GM23338 (cell line): ENCODE data around the gene GCK. TPM values are rescaled to one million over a fixed set of nuclear protein-coding genes. Genes with fewer than 3 reads are reported as not detected.

ENCODE experiments used
- ATAC-seq: fragments of 200-7000 bp; cut with Tn5 transposase; 3 replicates; pipeline ENCODE4 v1.9.1; 2020
- DNase-seq: peaks from one replicate; pipeline ENCODE4 v3.0.0-alpha.2; 2015; ENCODE audit warnings: low spot score
- H2AFZ ChIP-seq: fragments of 200-600 bp; sonication (generic); 2 replicates; pipeline ENCODE4 v1.8.0; 2016; ENCODE audit warnings: antibody characterized with exemption, mild to moderate bottlenecking, moderate library complexity
- H3F3A ChIP-seq: fragments of 200-600 bp; sonication (generic); replicated peaks from 2 replicates; pipeline ENCODE4 v1.8.0; 2017; ENCODE audit warnings: antibody characterized with exemption, mixed run types, low read depth
- H3K27ac ChIP-seq: fragments of 200-600 bp; sonication (generic); 2 replicates; pipeline ENCODE4 v1.6.1; 2016; ENCODE audit warnings: low read depth
- H3K27me3 ChIP-seq: fragments of 200-600 bp; sonication (generic); 2 replicates; pipeline ENCODE4 v1.8.0; 2016; ENCODE audit warnings: mild to moderate bottlenecking, mixed run types, moderate library complexity; ENCODE audit not compliant: insufficient read depth
- H3K36me3 ChIP-seq: fragments of 200-600 bp; sonication (generic); 2 replicates; pipeline ENCODE4 v1.8.0; 2016; ENCODE audit warnings: mild to moderate bottlenecking; ENCODE audit not compliant: insufficient read depth
- H3K4me1 ChIP-seq: fragments of 200-600 bp; sonication (generic); 2 replicates; pipeline ENCODE4 v1.8.0; 2016; ENCODE audit warnings: mild to moderate bottlenecking, moderate library complexity; ENCODE audit not compliant: insufficient read depth
- H3K4me2 ChIP-seq: fragments of 200-600 bp; sonication (generic); 2 replicates; pipeline ENCODE4 v1.7.1; 2017; ENCODE audit warnings: mixed run types
- H3K4me3 ChIP-seq: fragments of 200-600 bp; sonication (generic); 2 replicates; pipeline ENCODE4 v1.6.1; 2016; ENCODE audit warnings: mixed run types
- H3K79me2 ChIP-seq: fragments of 200-600 bp; sonication (generic); replicated peaks from 2 replicates; pipeline ENCODE4 v1.8.0; 2017; ENCODE audit warnings: mild to moderate bottlenecking; ENCODE audit not compliant: insufficient read depth
- H3K9me2 ChIP-seq: fragments of 200-600 bp; sonication (generic); 2 replicates; pipeline ENCODE4 v1.8.0; 2017; ENCODE audit not compliant: insufficient read depth
- H4K20me1 ChIP-seq: fragments of 200-600 bp; sonication (generic); replicated peaks from 2 replicates; pipeline ENCODE4 v1.8.0; 2017; ENCODE audit warnings: mild to moderate bottlenecking; ENCODE audit not compliant: insufficient read depth
- H3K27ac Mint-ChIP-seq: 2 replicates; pipeline ENCODE4 v1.8.0; 2020; ENCODE audit warnings: inconsistent platforms, mild to moderate bottlenecking, moderate library complexity, mixed read lengths
- H3K27me3 Mint-ChIP-seq: 3 replicates; pipeline ENCODE4 v1.8.0; 2022; ENCODE audit warnings: low read depth, mild to moderate bottlenecking, moderate library complexity, mixed read lengths, inconsistent platforms; ENCODE audit not compliant: insufficient read depth, poor library complexity
- H3K36me3 Mint-ChIP-seq: 3 replicates; pipeline ENCODE4 v1.8.0; 2021; ENCODE audit warnings: low read depth, mild to moderate bottlenecking, inconsistent platforms, moderate library complexity, mixed read lengths
- H3K4me1 Mint-ChIP-seq: 3 replicates; pipeline ENCODE4 v1.8.0; 2020; ENCODE audit warnings: mild to moderate bottlenecking, inconsistent platforms, mixed read lengths
- H3K4me3 Mint-ChIP-seq: 3 replicates; pipeline ENCODE4 v1.8.0; 2021; ENCODE audit warnings: moderate library complexity, mild to moderate bottlenecking, inconsistent platforms, mixed read lengths
- H3K9me3 Mint-ChIP-seq: 3 replicates; pipeline ENCODE4 v1.8.0; 2020; ENCODE audit warnings: moderate library complexity, mild to moderate bottlenecking, inconsistent platforms, mixed read lengths
- CREB1 ChIP-seq: fragments of 250-450 bp; sonication (Bioruptor Pico); IDR thresholded peaks from 2 replicates; pipeline ENCODE4 v1.5.0; 2020; ENCODE audit warnings: low read depth, mild to moderate bottlenecking, moderate library complexity
- EZH2 ChIP-seq: fragments of 200-600 bp; sonication (generic); IDR thresholded peaks from one replicate; pipeline ENCODE4 v1.8.0; 2017; ENCODE audit warnings: antibody characterized with exemption, mild to moderate bottlenecking, low read depth; ENCODE audit not compliant: unreplicated experiment
- EZH2phosphoT487 ChIP-seq: fragments of 200-600 bp; sonication (generic); IDR thresholded peaks from one replicate; pipeline ENCODE4 v1.8.1; 2018; ENCODE audit warnings: antibody characterized with exemption; ENCODE audit not compliant: unreplicated experiment
- JUNB ChIP-seq: IDR thresholded peaks from one replicate; pipeline ENCODE4 v1.6.1; 2016; ENCODE audit warnings: antibody characterized with exemption; ENCODE audit not compliant: unreplicated experiment
- NANOG ChIP-seq: IDR thresholded peaks from 2 replicates; pipeline ENCODE4 v1.6.1; 2016; ENCODE audit warnings: antibody characterized with exemption, borderline replicate concordance
- POLR2AphosphoS5 ChIP-seq: IDR thresholded peaks from 2 replicates; pipeline ENCODE4 v1.6.1; 2016; ENCODE audit warnings: antibody characterized with exemption, low read depth
- REST ChIP-seq: IDR thresholded peaks from one replicate; pipeline ENCODE4 v1.6.1; 2018; ENCODE audit warnings: antibody characterized with exemption; ENCODE audit not compliant: unreplicated experiment
- STAT1 ChIP-seq: IDR thresholded peaks from one replicate; pipeline ENCODE4 v1.6.1; 2016; ENCODE audit warnings: antibody characterized with exemption; ENCODE audit not compliant: unreplicated experiment
- ZNF114 ChIP-seq: fragments of 250-450 bp; sonication (Bioruptor Pico); IDR thresholded peaks from 2 replicates; pipeline ENCODE4 v1.5.0; 2020; ENCODE audit warnings: mild to moderate bottlenecking, moderate library complexity
- ZNF331 ChIP-seq: fragments of 250-450 bp; sonication (Bioruptor Pico); IDR thresholded peaks from 2 replicates; pipeline ENCODE4 v1.5.0; 2020; ENCODE audit warnings: low read depth, mild to moderate bottlenecking, moderate library complexity
- polyA plus RNA-seq: library from polyadenylated mRNA; unstranded; fragments of >200 nt; fragmentation: Nextera tagmentation; extraction: Ambion mirVana; gene quantifications from 2 replicates; pipeline ENCODE4 v1.2.1, GENCODE V29; 2016
- total RNA-seq: library from RNA; depleted of rRNA; stranded (reverse); fragments of >200 nt; shearing (Covaris generic); gene quantifications from 2 replicates; pipeline ENCODE4 v1.2.3, GENCODE V29; 2014
- TF ChIP-seq, protein P1 (sequence below): IDR thresholded peaks from 2 replicates; pipeline ENCODE4 v1.6.1; 2016; ENCODE audit warnings: antibody characterized with exemption
- TF ChIP-seq, protein P2 (sequence below): fragments of 250-450 bp; sonication (Bioruptor Pico); IDR thresholded peaks from 2 replicates; pipeline ENCODE4 v1.5.0; 2020; ENCODE audit warnings: mild to moderate bottlenecking, moderate library complexity

The GCK gene
- total and polyA plus RNA-seq, 2 experiments from 2014 or later, result 6.1 to 7.3 TPM

DNA sequence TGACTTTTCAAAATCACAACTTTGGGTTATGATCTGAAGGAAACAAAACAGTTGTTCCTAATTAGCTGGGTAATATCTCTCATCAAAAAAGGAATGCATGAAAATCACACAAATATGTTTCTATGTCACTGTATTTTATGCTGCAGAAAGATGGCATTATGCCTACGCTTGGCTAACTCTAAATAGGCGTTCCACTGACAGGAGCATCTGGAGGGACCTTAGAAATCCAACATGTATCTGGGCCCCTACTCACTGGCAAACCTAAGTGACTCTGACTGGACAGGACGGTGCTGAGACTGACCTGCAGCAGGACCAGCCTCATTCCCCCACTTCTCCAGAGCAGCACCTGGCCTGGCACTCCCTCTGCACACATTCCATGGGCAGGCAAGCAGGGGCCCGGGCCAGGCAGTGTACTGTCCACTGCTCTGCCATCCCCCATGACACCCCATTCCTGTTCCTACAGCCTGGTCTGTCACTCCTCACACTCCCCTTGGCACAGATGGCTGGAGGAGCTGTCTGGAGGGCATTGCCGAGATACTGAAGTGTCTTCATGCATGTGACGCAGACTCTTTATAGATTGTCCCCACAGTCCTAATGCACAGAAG lies 45.5 kb downstream of the GCK start:
- Histone ChIP-seq H3K4me2 (no peak overlapping the region), H2AFZ (no peak overlapping the region), H3K27me3 (peaks cover 30% of the 10 kb centered on the region), H3K4me3 (no peak overlapping the region), H3K36me3 (no peaks in the 10 kb centered on the region), H3K4me1 (peaks cover 8% of the 10 kb centered on the region), H3K79me2 (no peaks in the 10 kb centered on the region), H3F3A (no peaks in the 10 kb centered on the region), H4K20me1 (no peaks in the 10 kb centered on the region), H3K27ac (no peak overlapping the region), H3K9me2 (no peaks in the 10 kb centered on the region)
- TF ChIP-seq ZNF114 (CRISPR knock-in tag), result no peak
- TF ChIP-seq, protein P1, sequence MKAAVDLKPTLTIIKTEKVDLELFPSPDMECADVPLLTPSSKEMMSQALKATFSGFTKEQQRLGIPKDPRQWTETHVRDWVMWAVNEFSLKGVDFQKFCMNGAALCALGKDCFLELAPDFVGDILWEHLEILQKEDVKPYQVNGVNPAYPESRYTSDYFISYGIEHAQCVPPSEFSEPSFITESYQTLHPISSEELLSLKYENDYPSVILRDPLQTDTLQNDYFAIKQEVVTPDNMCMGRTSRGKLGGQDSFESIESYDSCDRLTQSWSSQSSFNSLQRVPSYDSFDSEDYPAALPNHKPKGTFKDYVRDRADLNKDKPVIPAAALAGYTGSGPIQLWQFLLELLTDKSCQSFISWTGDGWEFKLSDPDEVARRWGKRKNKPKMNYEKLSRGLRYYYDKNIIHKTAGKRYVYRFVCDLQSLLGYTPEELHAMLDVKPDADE, result no peak
- TF ChIP-seq NANOG, result no peak
- TF ChIP-seq EZH2, result no peak
- TF ChIP-seq POLR2AphosphoS5, result no peak
- H3K4me1 Mint-ChIP-seq, result peaks cover 21% of the 10 kb centered on the region
- H3K27ac Mint-ChIP-seq, result no peak overlapping the region
- no peaks in the 10 kb centered on the region for H3K9me3 Mint-ChIP-seq
- peaks cover 38% of the 10 kb centered on the region for H3K27me3 Mint-ChIP-seq
- no peaks in the 10 kb centered on the region for H3K36me3 Mint-ChIP-seq
- DNase-seq, result no peak
- no peak overlapping the region for H3K4me3 Mint-ChIP-seq
- ATAC-seq, result no peak

DNA sequence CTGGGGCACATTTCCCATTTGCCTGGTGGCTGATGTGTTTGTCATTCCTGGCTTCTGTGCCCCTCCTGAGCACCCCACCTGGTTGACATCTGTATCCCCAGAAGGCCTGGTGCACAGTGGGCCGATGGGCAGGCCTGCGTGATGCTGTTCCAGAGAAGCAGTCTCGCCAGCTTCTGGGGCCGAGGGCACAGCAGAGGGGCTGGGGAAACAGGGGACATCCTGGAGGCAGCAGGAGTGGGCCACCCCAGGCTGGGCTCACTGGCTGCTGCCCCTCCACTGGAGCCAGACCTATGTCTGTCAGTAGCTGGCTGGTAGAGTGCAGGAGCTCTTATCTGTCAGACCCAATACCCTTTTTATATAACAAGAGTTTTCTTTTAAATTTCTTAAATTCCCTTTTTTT lies 47.2 kb downstream of the GCK start:
- peaks cover 36% of the 10 kb centered on the region for H3K27me3 Mint-ChIP-seq
- no peak for TF ChIP-seq CREB1 (CRISPR knock-in tag)
- TF ChIP-seq STAT1, result no peak
- no peak for TF ChIP-seq JUNB
- TF ChIP-seq NANOG, result no peak
- TF ChIP-seq EZH2, result no peak
- TF ChIP-seq, protein P2, sequence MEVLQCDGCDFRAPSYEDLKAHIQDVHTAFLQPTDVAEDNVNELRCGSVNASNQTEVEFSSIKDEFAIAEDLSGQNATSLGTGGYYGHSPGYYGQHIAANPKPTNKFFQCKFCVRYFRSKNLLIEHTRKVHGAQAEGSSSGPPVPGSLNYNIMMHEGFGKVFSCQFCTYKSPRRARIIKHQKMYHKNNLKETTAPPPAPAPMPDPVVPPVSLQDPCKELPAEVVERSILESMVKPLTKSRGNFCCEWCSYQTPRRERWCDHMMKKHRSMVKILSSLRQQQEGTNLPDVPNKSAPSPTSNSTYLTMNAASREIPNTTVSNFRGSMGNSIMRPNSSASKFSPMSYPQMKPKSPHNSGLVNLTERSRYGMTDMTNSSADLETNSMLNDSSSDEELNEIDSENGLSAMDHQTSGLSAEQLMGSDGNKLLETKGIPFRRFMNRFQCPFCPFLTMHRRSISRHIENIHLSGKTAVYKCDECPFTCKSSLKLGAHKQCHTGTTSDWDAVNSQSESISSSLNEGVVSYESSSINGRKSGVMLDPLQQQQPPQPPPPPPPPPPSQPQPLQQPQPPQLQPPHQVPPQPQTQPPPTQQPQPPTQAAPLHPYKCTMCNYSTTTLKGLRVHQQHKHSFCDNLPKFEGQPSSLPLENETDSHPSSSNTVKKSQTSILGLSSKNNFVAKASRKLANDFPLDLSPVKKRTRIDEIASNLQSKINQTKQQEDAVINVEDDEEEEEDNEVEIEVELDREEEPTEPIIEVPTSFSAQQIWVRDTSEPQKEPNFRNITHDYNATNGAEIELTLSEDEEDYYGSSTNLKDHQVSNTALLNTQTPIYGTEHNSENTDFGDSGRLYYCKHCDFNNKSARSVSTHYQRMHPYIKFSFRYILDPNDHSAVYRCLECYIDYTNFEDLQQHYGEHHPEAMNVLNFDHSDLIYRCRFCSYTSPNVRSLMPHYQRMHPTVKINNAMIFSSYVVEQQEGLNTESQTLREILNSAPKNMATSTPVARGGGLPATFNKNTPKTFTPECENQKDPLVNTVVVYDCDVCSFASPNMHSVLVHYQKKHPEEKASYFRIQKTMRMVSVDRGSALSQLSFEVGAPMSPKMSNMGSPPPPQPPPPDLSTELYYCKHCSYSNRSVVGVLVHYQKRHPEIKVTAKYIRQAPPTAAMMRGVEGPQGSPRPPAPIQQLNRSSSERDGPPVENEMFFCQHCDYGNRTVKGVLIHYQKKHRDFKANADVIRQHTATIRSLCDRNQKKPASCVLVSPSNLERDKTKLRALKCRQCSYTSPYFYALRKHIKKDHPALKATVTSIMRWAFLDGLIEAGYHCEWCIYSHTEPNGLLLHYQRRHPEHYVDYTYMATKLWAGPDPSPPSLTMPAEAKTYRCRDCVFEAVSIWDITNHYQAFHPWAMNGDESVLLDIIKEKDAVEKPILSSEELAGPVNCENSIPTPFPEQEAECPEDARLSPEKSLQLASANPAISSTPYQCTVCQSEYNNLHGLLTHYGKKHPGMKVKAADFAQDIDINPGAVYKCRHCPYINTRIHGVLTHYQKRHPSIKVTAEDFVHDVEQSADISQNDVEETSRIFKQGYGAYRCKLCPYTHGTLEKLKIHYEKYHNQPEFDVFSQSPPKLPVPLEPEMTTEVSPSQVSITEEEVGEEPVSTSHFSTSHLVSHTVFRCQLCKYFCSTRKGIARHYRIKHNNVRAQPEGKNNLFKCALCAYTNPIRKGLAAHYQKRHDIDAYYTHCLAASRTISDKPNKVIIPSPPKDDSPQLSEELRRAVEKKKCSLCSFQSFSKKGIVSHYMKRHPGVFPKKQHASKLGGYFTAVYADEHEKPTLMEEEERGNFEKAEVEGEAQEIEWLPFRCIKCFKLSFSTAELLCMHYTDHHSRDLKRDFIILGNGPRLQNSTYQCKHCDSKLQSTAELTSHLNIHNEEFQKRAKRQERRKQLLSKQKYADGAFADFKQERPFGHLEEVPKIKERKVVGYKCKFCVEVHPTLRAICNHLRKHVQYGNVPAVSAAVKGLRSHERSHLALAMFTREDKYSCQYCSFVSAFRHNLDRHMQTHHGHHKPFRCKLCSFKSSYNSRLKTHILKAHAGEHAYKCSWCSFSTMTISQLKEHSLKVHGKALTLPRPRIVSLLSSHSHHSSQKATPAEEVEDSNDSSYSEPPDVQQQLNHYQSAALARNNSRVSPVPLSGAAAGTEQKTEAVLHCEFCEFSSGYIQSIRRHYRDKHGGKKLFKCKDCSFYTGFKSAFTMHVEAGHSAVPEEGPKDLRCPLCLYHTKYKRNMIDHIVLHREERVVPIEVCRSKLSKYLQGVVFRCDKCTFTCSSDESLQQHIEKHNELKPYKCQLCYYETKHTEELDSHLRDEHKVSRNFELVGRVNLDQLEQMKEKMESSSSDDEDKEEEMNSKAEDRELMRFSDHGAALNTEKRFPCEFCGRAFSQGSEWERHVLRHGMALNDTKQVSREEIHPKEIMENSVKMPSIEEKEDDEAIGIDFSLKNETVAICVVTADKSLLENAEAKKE (CRISPR knock-in tag), result no peak
- TF ChIP-seq EZH2phosphoT487, result no peak
- no peak for TF ChIP-seq ZNF331 (CRISPR knock-in tag)
- TF ChIP-seq REST, result no peak
- TF ChIP-seq POLR2AphosphoS5, result no peak

More for the DNA sequence above, 47.2 kb downstream of the GCK start:
- Mint-ChIP-seq H3K4me1 (peaks cover 11% of the 10 kb centered on the region), H3K9me3 (no peaks in the 10 kb centered on the region), H3K4me3 (no peak overlapping the region), H3K36me3 (no peaks in the 10 kb centered on the region), H3K27ac (no peak overlapping the region)
- Histone ChIP-seq H3F3A (no peaks in the 10 kb centered on the region), H3K4me2 (no peak overlapping the region), H3K36me3 (no peaks in the 10 kb centered on the region), H3K27ac (no peak overlapping the region), H2AFZ (no peak overlapping the region), H3K9me2 (no peaks in the 10 kb centered on the region), H3K79me2 (no peaks in the 10 kb centered on the region), H3K4me3 (no peak overlapping the region), H3K4me1 (peaks cover 6% of the 10 kb centered on the region), H4K20me1 (no peaks in the 10 kb centered on the region), H3K27me3 (peaks cover 29% of the 10 kb centered on the region)
- DNase-seq (no peak), ATAC-seq (no peak)
